HG03439 (cell line): Measurements from ENCODE around the gene MACROD2.

ENCODE experiments used
- ATAC-seq: cut with Tn5 transposase; IDR thresholded peaks from one replicate; pipeline ENCODE4 v1.9.1; 2021; ENCODE audit warnings: mild to moderate bottlenecking, moderate library complexity; ENCODE audit not compliant: unreplicated experiment

MACROD2 gene

GRCh38 chr20:16043931-16044330 lies 2048.6 kb downstream of the MACROD2 start:
- ATAC-seq, result no peak

- no peak for ATAC-seq
These were observed 2053.6 kb downstream of the MACROD2 start for GRCh38 chr20:16048876-16049275.

GRCh38 chr20:16049529-16050093 lies 2054.3 kb downstream of the MACROD2 start:
- no peak for ATAC-seq

- no peak for ATAC-seq
These were observed 2055.1 kb downstream of the MACROD2 start for GRCh38 chr20:16050366-16050765.

GRCh38 chr20:16051968-16052367 lies 2056.7 kb downstream of the MACROD2 start:
- ATAC-seq, result no peak

- no peak for ATAC-seq
These were observed 2057.1 kb downstream of the MACROD2 start for GRCh38 chr20:16052456-16052855.

- ATAC-seq, result no peak
These were observed 2059.7 kb downstream of the MACROD2 start for GRCh38 chr20:16054985-16055384.

- ATAC-seq, result no peak
These were observed 2062.3 kb downstream of the MACROD2 start for GRCh38 chr20:16057651-16058050.

GRCh38 chr20:16058268-16058667 lies 2063.0 kb downstream of the MACROD2 start:
- ATAC-seq, result no peak

GRCh38 chr20:16059841-16060240 lies 2064.5 kb downstream of the MACROD2 start:
- no peak for ATAC-seq

GRCh38 chr20:16061351-16061750 lies 2066.0 kb downstream of the MACROD2 start:
- ATAC-seq, result no peak

GRCh38 chr20:16062661-16063581 lies 2067.6 kb downstream of the MACROD2 start:
- ATAC-seq, result no peak

GRCh38 chr20:16063881-16064280 lies 2068.6 kb downstream of the MACROD2 start:
- ATAC-seq, result no peak

- ATAC-seq, result no peak
These were observed 2069.8 kb downstream of the MACROD2 start for GRCh38 chr20:16064989-16065707.

GRCh38 chr20:16066571-16066970 lies 2071.3 kb downstream of the MACROD2 start:
- no peak for ATAC-seq

GRCh38 chr20:16069389-16070010 lies 2074.2 kb downstream of the MACROD2 start:
- peak; percentile 83 for ATAC-seq

- ATAC-seq, result no peak
These were observed 2076.9 kb downstream of the MACROD2 start for GRCh38 chr20:16072220-16072619.

GRCh38 chr20:16078172-16078898 lies 2083.0 kb downstream of the MACROD2 start:
- ATAC-seq, result no peak

GRCh38 chr20:16081421-16081820 lies 2086.1 kb downstream of the MACROD2 start:
- ATAC-seq, result no peak

GRCh38 chr20:16082051-16082550 lies 2086.8 kb downstream of the MACROD2 start:
- ATAC-seq, result no peak
